Cerebellar nuclear complex (tissue), 1 donor: ENCODE measurements around the gene CACNA1D.

Experiments used
- DNase-seq, 2 experiments: peaks; one replicate each; lab custom pipeline; 2025; lab: John Stamatoyannopoulos, UW

Gene CACNA1D

GRCh38 chr3:53715815-53716483 is 221.5 kb downstream of the CACNA1D start:
- no peak for DNase-seq

DNA sequence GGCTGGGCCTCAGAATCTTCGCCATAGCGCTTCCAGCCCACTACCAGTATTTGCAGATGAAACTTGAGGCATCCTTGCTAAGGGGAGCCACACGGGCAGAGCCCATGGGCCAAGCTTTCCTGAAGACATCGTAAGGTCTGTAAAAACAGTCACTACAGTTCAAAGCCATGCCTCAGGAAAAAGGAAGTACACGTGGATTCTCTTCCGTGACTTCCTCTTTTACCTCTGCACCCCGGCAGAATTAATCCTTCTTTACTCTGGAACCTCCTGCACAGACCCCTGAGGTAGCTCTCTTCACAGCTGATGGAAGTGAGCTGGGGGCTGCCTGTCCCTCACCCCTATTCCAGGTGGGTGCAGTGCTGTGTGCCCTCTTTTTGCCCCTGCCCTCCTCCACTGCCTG is 222.6 kb downstream of the CACNA1D start:
- DNase-seq, result no peak

- DNase-seq, result no peak
These were observed 224.1 kb downstream of the CACNA1D start for GRCh38 chr3:53718462-53718861.

GRCh38 chr3:53719796-53720195 is 225.4 kb downstream of the CACNA1D start:
- no peak for DNase-seq

DNA sequence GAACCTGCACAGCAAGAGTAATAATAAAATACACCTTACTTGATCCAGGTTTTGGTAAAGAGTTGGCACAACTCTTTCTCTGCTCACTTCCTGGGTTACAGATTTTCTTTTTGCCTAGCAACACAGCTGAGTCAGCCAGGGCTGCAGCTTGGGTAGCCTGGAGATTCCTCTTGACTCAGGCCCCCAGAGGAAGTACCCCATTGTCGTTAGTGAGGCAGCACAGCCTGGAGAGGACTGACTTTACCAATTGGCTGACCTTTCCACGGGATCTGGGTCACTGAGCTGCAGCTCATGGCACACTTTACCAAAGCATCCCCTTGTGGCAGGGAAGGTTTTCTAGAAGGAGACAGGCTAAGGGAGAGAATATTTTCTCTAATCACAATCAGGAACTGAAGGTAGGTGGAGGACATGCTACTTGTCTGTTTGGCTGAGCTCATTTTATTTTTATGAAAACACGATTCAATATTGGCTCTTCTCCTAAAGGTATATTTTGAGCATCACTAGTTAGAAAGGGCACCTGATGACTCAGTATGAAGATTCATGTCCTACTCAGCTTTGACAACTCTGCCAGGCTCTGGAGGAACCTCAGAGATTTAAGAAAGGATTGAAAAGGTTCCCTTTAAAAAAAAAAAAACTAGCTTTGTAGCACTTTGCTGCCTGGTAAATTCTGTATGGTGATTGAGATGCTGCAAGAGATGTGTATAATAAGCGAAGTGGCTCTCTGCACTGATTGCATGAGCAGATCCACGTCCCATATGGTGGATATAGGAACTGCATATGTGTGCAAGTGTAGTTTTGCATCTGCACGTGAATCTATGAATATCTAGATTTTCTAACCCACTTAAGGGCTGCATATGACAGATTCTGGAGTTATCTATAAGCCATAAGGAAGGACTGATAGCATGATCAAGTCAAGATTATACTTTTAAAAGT is 227.0 kb downstream of the CACNA1D start:
- no peak for DNase-seq

- DNase-seq, result no peak
These were observed 230.2 kb downstream of the CACNA1D start for GRCh38 chr3:53724566-53724965.

DNA sequence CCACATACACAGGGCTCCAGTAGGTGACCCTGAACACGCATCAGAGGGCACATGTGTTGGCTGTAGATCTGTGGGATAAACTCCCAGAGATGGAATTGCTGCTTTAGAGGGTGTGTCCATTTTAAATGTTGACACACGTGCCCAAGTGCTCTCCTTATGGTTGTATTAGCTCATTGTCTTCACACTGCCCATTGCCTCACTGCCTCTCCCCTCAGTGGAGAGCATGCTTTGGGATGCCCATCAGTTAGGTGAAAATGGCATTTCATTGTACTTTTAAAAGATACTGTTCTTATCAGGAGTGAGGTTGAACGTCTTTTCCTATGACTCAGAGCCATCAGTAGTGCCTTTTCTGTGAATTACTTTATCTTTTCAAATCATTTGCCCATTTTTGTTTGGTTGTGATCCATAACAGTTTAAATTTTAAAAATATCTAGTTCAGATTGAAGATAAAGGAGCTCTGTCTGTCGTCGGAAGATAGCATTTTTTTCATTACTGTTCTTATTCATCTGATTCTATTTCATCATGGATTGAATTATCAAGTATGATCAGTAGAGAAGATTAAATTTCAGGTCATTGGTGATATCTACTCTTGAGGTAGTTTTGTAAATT is 231.1 kb downstream of the CACNA1D start:
- no peak for DNase-seq

- no peak for DNase-seq
These were observed 232.2 kb downstream of the CACNA1D start for GRCh38 chr3:53726643-53727042.

DNA sequence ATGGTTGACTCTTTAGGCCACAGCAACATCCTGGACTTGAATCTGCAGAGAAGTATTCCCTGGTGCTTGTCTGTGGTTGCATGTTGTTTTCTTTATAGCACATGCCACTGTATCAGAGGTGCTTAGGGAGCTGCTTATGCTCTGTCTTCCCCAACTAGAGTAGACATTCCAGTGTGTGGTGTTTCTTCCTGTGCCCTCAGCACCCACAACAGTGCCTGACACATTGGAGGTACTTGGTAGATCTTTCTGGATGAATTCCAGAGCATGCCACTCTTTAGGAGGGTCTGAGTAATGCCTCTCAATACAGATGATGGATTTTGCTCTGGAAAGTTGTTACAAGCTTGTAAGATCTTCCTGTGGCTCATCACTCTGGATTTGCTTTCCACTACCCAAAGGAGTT is 234.2 kb downstream of the CACNA1D start:
- no peak for DNase-seq

DNA sequence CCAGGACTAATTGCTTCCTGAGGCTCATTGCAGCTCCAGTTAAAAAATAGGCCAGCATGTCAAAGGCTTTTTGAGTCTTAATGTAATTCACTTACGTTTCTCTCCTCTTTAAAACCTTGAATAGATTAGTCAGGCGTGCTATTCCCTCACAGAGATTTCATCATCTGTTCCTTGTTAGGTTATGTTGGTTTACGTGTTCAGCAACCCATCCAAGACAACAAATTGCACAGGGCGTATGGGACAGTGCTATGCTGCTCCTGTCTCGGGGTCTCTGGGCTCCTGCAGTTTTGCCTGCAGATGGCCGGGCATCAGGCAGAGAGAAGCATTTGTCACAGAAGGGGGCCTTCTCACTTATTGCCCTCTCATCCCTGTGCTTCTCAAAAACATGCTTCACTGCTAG is 234.7 kb downstream of the CACNA1D start:
- no peak for DNase-seq

DNA sequence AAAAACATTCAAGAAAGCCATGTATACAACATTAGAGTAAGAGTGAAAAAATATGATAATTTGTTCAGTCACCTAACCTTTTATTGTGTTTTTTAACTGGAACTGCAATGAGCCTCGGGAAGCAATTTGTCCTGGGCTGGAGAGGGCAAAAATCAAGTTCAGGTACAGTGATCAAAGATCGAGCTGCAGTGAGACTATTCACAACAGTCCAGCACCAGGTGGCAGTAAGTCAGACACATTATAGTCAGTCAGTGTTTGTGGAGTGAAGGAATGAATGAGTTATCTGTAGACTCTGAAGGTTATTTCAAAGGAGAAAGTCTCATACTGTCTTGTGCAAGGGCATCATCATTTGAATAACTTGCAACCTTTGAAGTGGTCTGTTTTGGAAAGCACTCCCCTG is 235.2 kb downstream of the CACNA1D start:
- DNase-seq, result no peak

GRCh38 chr3:53730576-53730975 is 236.2 kb downstream of the CACNA1D start:
- no peak for DNase-seq

- no peak for DNase-seq
These were observed 237.7 kb downstream of the CACNA1D start for GRCh38 chr3:53731934-53732624.

DNA sequence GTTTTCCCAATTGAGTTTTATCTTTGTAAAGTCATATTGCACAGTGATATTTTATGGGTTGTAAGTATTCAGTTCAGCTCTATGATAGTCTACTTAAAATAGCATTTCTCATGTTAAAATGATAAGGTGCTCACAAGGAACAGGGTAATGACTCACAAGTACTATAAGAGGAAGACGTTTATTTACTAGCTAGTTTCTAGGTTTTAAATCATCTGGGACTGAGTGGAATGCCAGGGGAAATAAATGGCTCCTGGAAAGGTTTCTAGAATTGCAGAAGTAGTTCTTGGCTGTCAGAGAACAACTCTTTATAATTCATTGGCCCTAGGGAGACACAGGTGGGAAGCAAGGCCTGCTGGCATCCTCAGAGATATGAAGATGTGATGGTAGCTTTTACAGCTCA is 239.0 kb downstream of the CACNA1D start:
- no peak for DNase-seq

DNA sequence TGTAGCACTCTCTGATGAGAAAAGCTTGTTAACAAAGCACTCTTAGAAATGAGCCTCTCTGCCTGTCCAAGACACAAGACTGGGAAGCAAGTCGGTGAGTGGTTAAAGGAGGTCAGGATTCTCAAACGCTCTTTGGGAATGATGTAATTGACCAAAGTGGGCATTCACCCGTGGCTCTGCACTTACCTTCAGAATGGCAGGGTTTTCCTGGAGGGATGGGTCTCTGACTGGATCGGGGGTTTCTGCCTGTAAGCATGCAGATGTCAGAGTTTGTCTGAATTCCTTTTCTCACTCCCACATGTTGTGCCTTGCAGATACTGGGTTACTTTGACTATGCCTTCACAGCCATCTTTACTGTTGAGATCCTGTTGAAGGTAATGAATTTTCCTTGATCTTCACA is 245.6 kb downstream of the CACNA1D start:
- no peak for DNase-seq

- DNase-seq, result no peak
These were observed 246.5 kb downstream of the CACNA1D start for GRCh38 chr3:53740956-53741355.

GRCh38 chr3:53744351-53744750 is 249.9 kb downstream of the CACNA1D start:
- DNase-seq, result no peak

DNA sequence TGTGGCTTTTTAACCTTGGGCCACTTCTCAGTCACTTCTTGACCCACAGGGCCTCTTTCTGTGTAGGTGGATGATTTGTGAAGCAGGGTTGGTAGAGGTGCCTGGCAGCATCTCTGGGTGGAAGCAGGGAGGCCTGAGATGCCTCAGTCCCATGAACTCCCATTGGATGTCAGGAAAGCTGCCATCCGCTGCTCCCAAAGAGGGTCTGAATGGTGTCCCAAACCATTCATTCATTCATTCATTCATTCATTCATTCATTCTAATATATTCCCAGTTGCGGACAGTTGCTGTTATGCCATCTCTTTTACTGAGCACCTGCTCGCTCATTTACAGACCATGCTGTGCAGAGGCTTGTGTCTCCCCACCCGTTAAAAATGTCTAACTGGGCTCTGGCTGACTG is 253.1 kb downstream of the CACNA1D start:
- no peak for DNase-seq

DNA sequence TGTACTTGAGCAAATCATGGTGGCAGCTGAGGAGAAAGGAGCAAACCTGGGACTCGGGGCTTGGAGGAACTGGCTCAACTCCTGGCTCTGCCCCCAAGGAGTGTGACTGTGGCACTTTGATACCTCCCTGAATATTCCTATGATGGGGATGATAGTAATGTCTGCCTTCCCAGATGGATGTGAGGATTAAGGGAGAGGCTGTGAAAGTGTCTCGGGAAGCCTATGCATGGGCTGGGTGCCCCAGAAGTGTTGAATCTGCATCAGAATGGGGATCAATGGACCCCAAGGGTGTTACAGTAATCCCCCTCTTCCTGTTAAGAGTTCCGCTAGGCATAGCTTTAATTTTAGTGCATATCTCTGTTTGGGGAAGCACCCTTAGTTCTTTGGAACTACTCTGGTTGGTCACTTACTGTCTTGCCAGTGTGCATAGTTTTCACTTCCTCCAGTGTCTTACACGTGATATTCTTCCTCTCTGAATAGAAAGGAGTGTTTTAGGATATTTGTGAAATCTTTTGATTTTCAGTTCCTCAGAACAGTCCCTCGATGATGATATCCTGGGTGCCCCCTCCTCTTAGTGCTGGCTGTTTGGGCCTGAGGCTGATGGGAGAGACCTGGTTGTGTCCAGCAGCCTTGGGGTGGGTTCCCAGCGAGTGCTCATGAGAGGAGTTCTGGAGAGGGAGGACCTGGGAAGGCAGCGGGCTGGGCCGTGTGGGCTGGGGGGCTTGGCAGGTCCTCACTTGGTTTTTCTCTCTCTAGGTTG is 254.3 kb downstream of the CACNA1D start:
- DNase-seq, result no peak

DNA sequence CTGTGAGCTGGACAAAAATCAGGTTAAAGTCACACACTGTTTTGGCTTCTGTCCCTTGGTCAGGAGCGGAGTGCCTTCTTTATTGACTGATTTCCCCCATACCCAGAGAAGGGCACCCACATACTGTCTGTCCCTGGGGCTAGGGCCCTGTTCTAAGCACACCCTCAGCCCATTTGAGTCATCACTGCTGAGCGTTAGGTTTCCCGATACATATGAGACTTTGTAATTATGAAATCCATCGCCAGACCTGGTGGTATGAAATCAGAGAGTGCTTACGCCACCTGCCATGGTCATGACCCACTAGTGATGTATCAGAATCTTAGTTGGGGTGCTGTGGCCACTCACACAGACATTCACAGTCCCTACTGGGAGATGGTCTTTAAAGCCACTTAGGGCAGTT is 255.0 kb downstream of the CACNA1D start:
- DNase-seq, result no peak
